Type B pancreatic cell (in vitro differentiated cells): ENCODE measurements around the gene VPS37D. TPM values are rescaled to one million over a fixed set of nuclear protein-coding genes. Genes with fewer than 3 reads are reported as not detected.
A peak's percentile ranks its signal among the peaks of the same experiment; 100 is the strongest.
"Not testable (repeated sequence)": the region's sequence is repeated elsewhere in the genome, so short reads cannot be mapped to it uniquely, and the experiment has no call there.

Experiments used
- DNase-seq: peaks from one replicate; pipeline ENCODE4 v3.0.0; 2021; ENCODE audit warnings: mixed read lengths; ENCODE audit not compliant: unreplicated experiment; ENCODE audit errors: extremely low spot score
- H3K27ac Mint-ChIP-seq: 2 replicates; pipeline ENCODE4 v1.8.0; 2021; ENCODE audit warnings: mild to moderate bottlenecking, mixed read lengths
- H3K27me3 Mint-ChIP-seq: 2 replicates; pipeline ENCODE4 v1.8.0; 2021; ENCODE audit warnings: mixed read lengths
- H3K36me3 Mint-ChIP-seq: 2 replicates; pipeline ENCODE4 v1.8.0; 2021; ENCODE audit warnings: mixed read lengths
- H3K4me1 Mint-ChIP-seq: one replicate; pipeline ENCODE4 v1.8.0; 2021; ENCODE audit warnings: mixed read lengths; ENCODE audit not compliant: unreplicated experiment
- H3K4me3 Mint-ChIP-seq: 2 replicates; pipeline ENCODE4 v1.8.0; 2021; ENCODE audit warnings: mild to moderate bottlenecking, mixed read lengths
- H3K9me3 Mint-ChIP-seq: 2 replicates; pipeline ENCODE4 v1.8.0; 2021; ENCODE audit warnings: mixed read lengths
- CTCF ChIP-seq: fragments of 200-600 bp; sonication (generic); conservative IDR thresholded peaks from 2 replicates; pipeline ENCODE4 v1.5.0; 2021; ENCODE audit warnings: antibody characterized with exemption, mild to moderate bottlenecking
- total RNA-seq: library from RNA; stranded (reverse); gene quantifications from 2 replicates; pipeline ENCODE4 v1.2.1, GENCODE V29; 2021; ENCODE audit warnings: low replicate concordance

The VPS37D gene
- total RNA-seq, 1 donor from 2014 or later: 12.9 TPM

- TF ChIP-seq CTCF: no peak
- no peak overlapping the region for H3K4me3 Mint-ChIP-seq
- no peak for DNase-seq
- H3K36me3 Mint-ChIP-seq: peaks cover 6% of the 10 kb centered on the region
- no peak overlapping the region for H3K27ac Mint-ChIP-seq
- no peaks in the 10 kb centered on the region for H3K27me3 Mint-ChIP-seq
- H3K4me1 Mint-ChIP-seq: peaks cover 16% of the 10 kb centered on the region
- no peaks in the 10 kb centered on the region for H3K9me3 Mint-ChIP-seq
These were observed 2.3 kb downstream of the VPS37D start for GRCh38 chr7:73669858-73670385.

- Mint-ChIP-seq H3K27me3 (no peaks in the 10 kb centered on the region), H3K9me3 (no peaks in the 10 kb centered on the region), H3K27ac (no peak overlapping the region), H3K36me3 (peaks cover 6% of the 10 kb centered on the region), H3K4me1 (peaks cover 16% of the 10 kb centered on the region), H3K4me3 (no peak overlapping the region)
- DNase-seq: no peak
- no peak for TF ChIP-seq CTCF
These were observed 3.7 kb downstream of the VPS37D start for GRCh38 chr7:73671322-73671661.

DNA sequence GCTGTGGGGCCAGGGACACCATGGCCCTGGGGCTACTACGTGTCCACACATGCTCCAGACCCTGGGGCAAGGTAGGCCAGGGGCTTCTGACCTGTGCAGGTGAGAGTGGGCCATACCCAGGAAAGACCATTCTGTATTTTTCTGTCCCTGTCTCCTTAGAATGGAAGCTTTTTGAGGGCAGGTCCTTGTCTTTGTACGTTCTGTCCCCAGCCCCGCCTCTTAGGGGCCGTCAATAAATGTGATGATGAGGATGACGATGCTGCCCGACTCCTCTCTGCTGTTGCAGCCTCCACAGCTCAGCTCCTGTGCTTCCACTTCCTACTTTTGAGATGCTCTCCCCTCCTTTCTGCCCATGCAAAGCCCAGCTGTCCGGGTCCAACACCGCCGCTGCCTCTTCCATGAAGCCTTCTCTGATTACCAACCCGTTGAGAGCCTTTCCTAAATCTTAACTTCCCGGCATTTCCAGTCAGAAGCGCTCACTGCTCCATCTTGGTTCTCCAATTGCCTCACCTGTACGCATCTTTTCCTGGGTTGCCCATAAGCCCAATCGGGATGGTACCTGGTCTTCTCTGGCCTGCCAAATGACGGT lies 4.3 kb downstream of the VPS37D start:
- H3K36me3 Mint-ChIP-seq: peaks cover 6% of the 10 kb centered on the region
- DNase-seq: no peak
- no peaks in the 10 kb centered on the region for H3K27me3 Mint-ChIP-seq
- H3K9me3 Mint-ChIP-seq: no peaks in the 10 kb centered on the region
- TF ChIP-seq CTCF: no peak
- peaks cover 16% of the 10 kb centered on the region for H3K4me1 Mint-ChIP-seq
- H3K27ac Mint-ChIP-seq: no peak overlapping the region
- peak overlapping the region; percentile 62 for H3K4me3 Mint-ChIP-seq

DNA sequence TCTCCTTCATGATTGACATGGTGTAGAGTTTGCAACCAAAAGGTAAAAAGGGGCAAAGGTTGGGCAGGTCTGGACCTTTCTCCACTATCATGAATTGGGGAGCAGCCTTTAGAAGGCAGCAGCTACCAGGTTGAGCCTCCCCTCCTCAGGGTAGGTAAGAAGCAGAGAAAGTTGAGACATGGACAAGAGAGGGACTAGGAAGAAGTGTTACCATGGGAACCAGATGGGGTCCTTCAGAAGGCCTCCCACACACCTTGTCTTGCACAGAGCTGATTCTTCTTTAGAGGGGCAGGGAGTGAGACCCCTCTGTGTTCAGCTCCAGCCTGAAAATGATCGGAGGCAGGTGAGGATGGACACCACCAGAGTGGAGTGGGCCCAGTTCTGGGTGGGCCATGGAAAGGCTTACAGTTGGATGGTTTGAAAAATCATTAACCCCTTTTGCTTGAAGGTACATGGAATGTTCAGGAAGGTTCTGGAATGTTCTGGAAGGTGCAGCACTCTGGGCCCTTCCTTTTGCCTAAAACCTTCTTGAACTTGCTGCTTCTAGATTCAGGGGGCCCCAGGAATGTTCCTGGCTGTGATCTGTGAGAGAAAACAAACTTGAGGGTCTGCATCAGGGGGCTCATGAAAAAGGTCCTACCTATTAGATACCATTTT lies 7.0 kb downstream of the VPS37D start:
- Mint-ChIP-seq H3K4me1 (peaks cover 9% of the 10 kb centered on the region), H3K9me3 (no peaks in the 10 kb centered on the region), H3K4me3 (no peak overlapping the region), H3K27me3 (no peaks in the 10 kb centered on the region), H3K27ac (no peak overlapping the region), H3K36me3 (peaks cover 17% of the 10 kb centered on the region)
- no peak for DNase-seq
- no peak for TF ChIP-seq CTCF

- H3K4me1 Mint-ChIP-seq: peaks cover 12% of the 10 kb centered on the region
- H3K9me3 Mint-ChIP-seq, H3K27me3 Mint-ChIP-seq, H3K4me3 Mint-ChIP-seq, H3K27ac Mint-ChIP-seq, DNase-seq: not testable (repeated sequence)
- peak; percentile 31 for TF ChIP-seq CTCF
- peaks cover 20% of the 10 kb centered on the region for H3K36me3 Mint-ChIP-seq
These were observed 8.4 kb downstream of the VPS37D start for GRCh38 chr7:73676062-73676461.
